ENCODE results near the gene RENBP. TPM values are rescaled to one million over a fixed set of nuclear protein-coding genes. Genes with fewer than 3 reads are reported as not detected.

Gene RENBP
- polyA plus RNA-seq, 1 of the 3 experiments (the other 2 are of a cell fraction): 0.90 TPM

- Histone ChIP-seq H3K27ac (ENCODE audit: low read depth in 2 of 2, low read length in 1 of 2) (no peak overlapping the region), H3K9me3 (no peaks in the 10 kb centered on the region), H3K9ac (no peak overlapping the region), H4K20me1 (ENCODE audit: insufficient read depth) (peaks cover 37% of the 10 kb centered on the region), H3K36me3 (replicated peaks in 1 of 2; ENCODE audit: control insufficient read depth in 1 of 2, insufficient read depth in 2 of 2, low read length in 1 of 2) (peaks cover 12 to 95% of the 10 kb centered on the region in 2 experiments), H3K79me2 (ENCODE audit: insufficient read depth) (peaks cover 30% of the 10 kb centered on the region), H3F3A (replicated peaks; ENCODE audit: insufficient read depth) (no peaks in the 10 kb centered on the region), H3K4me3 (ENCODE audit: low read depth in 2 of 2, low read length in 1 of 2) (no peak overlapping the region), H3K4me1 (ENCODE audit: control insufficient read depth in 1 of 2, insufficient read depth in 2 of 2, low read depth in 1 of 2, low read length in 1 of 2) (no peaks in the 10 kb centered on the region), H3K4me2 (no peak overlapping the region), H3K27me3 (ENCODE audit: insufficient read depth) (no peaks in the 10 kb centered on the region), H2AFZ (ENCODE audit: low read depth) (no peak overlapping the region), H3K9me2 (no peaks in the 10 kb centered on the region)
- DNase-seq: no peak
- POLR2A ChIA-PET: no interaction called here
- 100% methylated on average over 9 of the region's 16 CpGs for WGBS (ENCODE audit: low lambda C conversion rate)
- no peak for TF ChIP-seq JUND (IDR thresholded peaks at IDR 0.05)
- no peak for TF ChIP-seq IRF3 (IDR thresholded peaks at IDR 0.05; ENCODE audit: low read depth, low read length)
- TF ChIP-seq TEAD4 (IDR thresholded peaks at IDR 0.05; ENCODE audit: borderline replicate concordance, insufficient read depth): no peak
- no peak for TF ChIP-seq EZH2phosphoT487 (IDR thresholded peaks at IDR 0.05; ENCODE audit: borderline replicate concordance, low read depth)
- no peak for TF ChIP-seq CTCF (IDR thresholded peaks at IDR 0.05)
- TF ChIP-seq TCF12 (IDR thresholded peaks at IDR 0.05): no peak
- no peak for TF ChIP-seq USF2 (IDR thresholded peaks at IDR 0.05; ENCODE audit: borderline replicate concordance, low read depth, low read length)
- TF ChIP-seq POLR2AphosphoS5 (IDR thresholded peaks at IDR 0.05; ENCODE audit: low read depth, low read length): no peak
- TF ChIP-seq MEF2A (IDR thresholded peaks at IDR 0.05; ENCODE audit: borderline replicate concordance, low read depth): no peak
- no peak for TF ChIP-seq ELF1 (IDR thresholded peaks at IDR 0.05)
- TF ChIP-seq ZBTB33 (IDR thresholded peaks at IDR 0.05; ENCODE audit: borderline replicate concordance, low read depth): no peak
- no peak for TF ChIP-seq MXI1 (IDR thresholded peaks at IDR 0.05; ENCODE audit: low read depth, low read length)
- no peak for TF ChIP-seq RAD21 (IDR thresholded peaks at IDR 0.05; ENCODE audit: low read length)
- TF ChIP-seq FOSL2 (IDR thresholded peaks at IDR 0.05; ENCODE audit: borderline replicate concordance, low read depth): no peak
- TF ChIP-seq GABPA (IDR thresholded peaks at IDR 0.05; ENCODE audit: low read depth): no peak
- TF ChIP-seq TAF1 (IDR thresholded peaks at IDR 0.05; ENCODE audit: borderline replicate concordance, low read depth, low read length): no peak
- no peak for TF ChIP-seq RCOR1 (IDR thresholded peaks at IDR 0.05; ENCODE audit: low read length)
- no peak for TF ChIP-seq FOXJ3 (CRISPR knock-in tag; IDR thresholded peaks at IDR 0.05)
- CTCF ChIA-PET: interaction anchor here (3.6 kb wide), 1 partner anchor 13 kb away, joined by 21 read pairs; no protein-coding TSS in a partner anchor
Measured at GRCh38 chrX:153960077-153960476, 15.6 kb upstream of the RENBP start.

Measured in SK-N-SH (cell line).